OCI-LY1 (cell line): ENCODE results near the gene UBTD1.

Experiments
- H2AFZ ChIP-seq: fragments of 200-600 bp; sonication (generic), shearing (Covaris generic); 2 replicates; pipeline ENCODE4 v1.6.0; 2014; ENCODE audit warnings: antibody characterized with exemption, mild to moderate bottlenecking, low read length
- H3F3A ChIP-seq: fragments of 200-600 bp; sonication (generic), shearing (Covaris generic); 2 replicates; pipeline ENCODE4 v1.6.0; 2014; ENCODE audit warnings: mild to moderate bottlenecking, antibody characterized with exemption, low read length, moderate library complexity; ENCODE audit not compliant: insufficient read depth
- H3K27ac ChIP-seq: fragments of 200-600 bp; sonication (generic); 2 replicates; pipeline ENCODE4 v1.5.1; 2014; ENCODE audit warnings: low read length, mixed run types, mild to moderate bottlenecking, low read depth; ENCODE audit not compliant: poor library complexity, severe bottlenecking
- H3K27me3 ChIP-seq: fragments of 200-600 bp; sonication (generic); 2 replicates; pipeline ENCODE4 v1.6.0; 2014; ENCODE audit warnings: antibody characterized with exemption, mild to moderate bottlenecking, low read length, moderate library complexity; ENCODE audit not compliant: insufficient read depth
- H3K36me3 ChIP-seq: fragments of 200-600 bp; sonication (generic); 2 replicates; pipeline ENCODE4 v1.6.1; 2014; ENCODE audit warnings: mild to moderate bottlenecking, antibody characterized with exemption, low read length, moderate library complexity, mixed read lengths; ENCODE audit not compliant: insufficient read depth
- H3K4me1 ChIP-seq: fragments of 200-600 bp; sonication (generic); 2 replicates; pipeline ENCODE4 v1.5.1; 2014; ENCODE audit warnings: mild to moderate bottlenecking, low read length, moderate library complexity; ENCODE audit not compliant: insufficient read depth, severe bottlenecking
- H3K4me2 ChIP-seq: fragments of 200-600 bp; sonication (generic), shearing (Covaris generic); 2 replicates; pipeline ENCODE4 v1.6.1; 2014; ENCODE audit warnings: low read length
- H3K4me3 ChIP-seq: fragments of 200-600 bp; sonication (generic); 2 replicates; pipeline ENCODE4 v1.5.1; 2014; ENCODE audit warnings: low read length, low read depth, mild to moderate bottlenecking, mixed read lengths; ENCODE audit not compliant: poor library complexity, severe bottlenecking
- H3K79me2 ChIP-seq: fragments of 200-600 bp; shearing (Covaris generic); 2 replicates; pipeline ENCODE4 v1.6.1; 2016; ENCODE audit warnings: mixed run types, low read length, mixed read lengths; ENCODE audit not compliant: insufficient read depth
- H3K9ac ChIP-seq: fragments of 200-600 bp; sonication (generic), shearing (Covaris generic); 2 replicates; pipeline ENCODE4 v1.6.1; 2014; ENCODE audit warnings: mild to moderate bottlenecking, low read length, mixed read lengths
- H3K9me2 ChIP-seq: fragments of 200-600 bp; sonication (generic), shearing (Covaris generic); 2 replicates; pipeline ENCODE4 v1.6.1; 2014; ENCODE audit warnings: low read depth, mild to moderate bottlenecking, low read length, mixed read lengths
- H3K9me3 ChIP-seq: fragments of 200-600 bp; shearing (Covaris generic); 2 replicates; pipeline ENCODE4 v1.6.1; 2014; ENCODE audit warnings: low read length, mixed read lengths
- H4K20me1 ChIP-seq: fragments of 200-600 bp; sonication (generic), shearing (Covaris generic); 2 replicates; pipeline ENCODE4 v1.6.0; 2016; ENCODE audit warnings: mild to moderate bottlenecking, low read length; ENCODE audit not compliant: insufficient read depth
- EZH2 ChIP-seq: fragments of 200-600 bp; sonication (generic), shearing (Covaris generic); IDR thresholded peaks from 2 replicates; pipeline ENCODE4 v1.8.0; 2017; ENCODE audit warnings: borderline replicate concordance, mixed run types, mild to moderate bottlenecking, antibody characterized with exemption, low read length, moderate library complexity, mixed read lengths
- TF ChIP-seq, protein P1 (sequence below): fragments of 200-600 bp; sonication (generic), shearing (Covaris generic); IDR thresholded peaks from 2 replicates; pipeline ENCODE4 v1.5.1; 2017; ENCODE audit warnings: mild to moderate bottlenecking, antibody characterized with exemption, low read length, moderate library complexity, mixed read lengths

The UBTD1 gene

DNA sequence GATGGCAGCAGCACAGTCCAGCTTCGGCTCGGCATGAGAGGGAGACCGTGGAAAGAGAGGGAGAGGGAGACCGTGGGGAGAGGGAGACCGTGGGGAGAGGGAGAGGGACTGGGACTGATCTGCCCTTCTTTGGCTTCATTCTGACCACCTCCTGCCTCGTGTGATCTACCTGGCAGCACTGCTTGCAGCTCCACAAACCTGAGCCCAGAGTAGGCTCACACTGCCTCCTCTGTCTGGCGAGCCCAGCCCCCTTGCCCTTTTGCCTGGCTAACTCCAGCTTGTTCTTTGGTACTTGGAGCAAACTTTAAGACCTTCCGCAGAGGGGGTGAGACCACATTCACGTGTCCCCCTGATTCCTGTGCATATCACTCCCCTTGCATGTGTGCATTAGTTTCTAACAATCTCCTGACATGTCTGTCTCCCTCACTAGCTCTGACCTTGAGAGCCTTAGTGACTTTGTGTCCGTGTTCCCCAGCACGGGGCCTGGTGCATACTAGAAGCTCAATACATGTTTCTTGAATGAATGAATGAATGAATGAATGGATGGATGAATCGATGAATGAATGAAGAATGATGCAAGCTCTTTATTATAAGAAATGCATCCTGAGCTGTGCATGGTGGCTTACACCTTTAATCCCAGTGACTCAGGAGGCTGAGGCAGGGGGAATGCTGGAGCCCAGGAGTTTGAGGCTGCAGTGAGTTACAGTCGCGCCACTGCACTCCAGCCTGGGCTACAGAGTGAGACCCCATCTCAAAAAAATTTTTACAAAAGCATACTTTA is 31.2 kb downstream of the UBTD1 start:
- no peak overlapping the region for H3K9ac ChIP-seq
- H3K4me3 ChIP-seq = no peak overlapping the region
- H3K9me2 ChIP-seq = no peaks in the 10 kb centered on the region
- H3K27ac ChIP-seq = no peak overlapping the region
- no peaks in the 10 kb centered on the region for H3F3A ChIP-seq
- H3K9me3 ChIP-seq = no peaks in the 10 kb centered on the region
- H3K79me2 ChIP-seq = no peaks in the 10 kb centered on the region
- H4K20me1 ChIP-seq = no peaks in the 10 kb centered on the region
- no peaks in the 10 kb centered on the region for H3K27me3 ChIP-seq
- H2AFZ ChIP-seq = no peak overlapping the region
- no peaks in the 10 kb centered on the region for H3K4me1 ChIP-seq
- no peaks in the 10 kb centered on the region for H3K36me3 ChIP-seq
- no peak overlapping the region for H3K4me2 ChIP-seq
- TF ChIP-seq EZH2 = no peak
- TF ChIP-seq, protein P1, sequence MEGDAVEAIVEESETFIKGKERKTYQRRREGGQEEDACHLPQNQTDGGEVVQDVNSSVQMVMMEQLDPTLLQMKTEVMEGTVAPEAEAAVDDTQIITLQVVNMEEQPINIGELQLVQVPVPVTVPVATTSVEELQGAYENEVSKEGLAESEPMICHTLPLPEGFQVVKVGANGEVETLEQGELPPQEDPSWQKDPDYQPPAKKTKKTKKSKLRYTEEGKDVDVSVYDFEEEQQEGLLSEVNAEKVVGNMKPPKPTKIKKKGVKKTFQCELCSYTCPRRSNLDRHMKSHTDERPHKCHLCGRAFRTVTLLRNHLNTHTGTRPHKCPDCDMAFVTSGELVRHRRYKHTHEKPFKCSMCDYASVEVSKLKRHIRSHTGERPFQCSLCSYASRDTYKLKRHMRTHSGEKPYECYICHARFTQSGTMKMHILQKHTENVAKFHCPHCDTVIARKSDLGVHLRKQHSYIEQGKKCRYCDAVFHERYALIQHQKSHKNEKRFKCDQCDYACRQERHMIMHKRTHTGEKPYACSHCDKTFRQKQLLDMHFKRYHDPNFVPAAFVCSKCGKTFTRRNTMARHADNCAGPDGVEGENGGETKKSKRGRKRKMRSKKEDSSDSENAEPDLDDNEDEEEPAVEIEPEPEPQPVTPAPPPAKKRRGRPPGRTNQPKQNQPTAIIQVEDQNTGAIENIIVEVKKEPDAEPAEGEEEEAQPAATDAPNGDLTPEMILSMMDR = no peak

DNA sequence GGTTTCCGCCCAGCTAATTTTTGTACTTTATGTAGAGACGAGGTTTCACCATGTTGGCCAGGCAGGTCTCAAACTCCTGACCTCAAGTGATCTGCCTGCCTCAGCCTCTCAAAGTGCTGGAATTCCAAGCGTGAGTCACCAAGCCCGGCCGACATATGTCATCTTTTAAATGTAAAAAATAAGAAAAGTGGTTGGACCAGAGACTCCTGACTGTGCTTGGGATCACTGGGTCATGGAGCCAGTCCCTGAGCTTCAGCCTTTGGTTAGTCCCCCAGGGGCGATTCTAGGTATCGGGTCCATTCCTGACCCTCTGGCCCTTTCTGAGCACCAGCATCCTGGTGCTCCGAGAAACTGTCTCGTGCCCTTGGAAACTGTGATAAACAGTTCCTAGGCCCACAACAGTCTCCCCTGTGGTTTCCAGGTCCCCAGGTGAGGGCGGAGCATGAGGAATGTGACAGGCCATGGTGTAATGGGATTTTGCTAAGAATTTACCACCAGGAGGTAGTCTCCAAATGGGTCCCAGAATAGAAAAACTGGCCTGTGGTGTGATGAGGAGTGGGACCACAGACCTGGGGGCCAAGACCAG is 32.8 kb downstream of the UBTD1 start:
- Histone ChIP-seq H3K9me2 (no peaks in the 10 kb centered on the region), H4K20me1 (no peaks in the 10 kb centered on the region), H3K4me2 (no peak overlapping the region), H3K36me3 (no peaks in the 10 kb centered on the region), H3K4me1 (no peaks in the 10 kb centered on the region), H3F3A (no peaks in the 10 kb centered on the region), H3K27ac (no peak overlapping the region), H3K9ac (no peak overlapping the region), H3K4me3 (no peak overlapping the region), H3K9me3 (no peaks in the 10 kb centered on the region), H3K27me3 (no peaks in the 10 kb centered on the region), H2AFZ (no peak overlapping the region), H3K79me2 (no peaks in the 10 kb centered on the region)
- no peak for TF ChIP-seq EZH2
- TF ChIP-seq, protein P1 = no peak

DNA sequence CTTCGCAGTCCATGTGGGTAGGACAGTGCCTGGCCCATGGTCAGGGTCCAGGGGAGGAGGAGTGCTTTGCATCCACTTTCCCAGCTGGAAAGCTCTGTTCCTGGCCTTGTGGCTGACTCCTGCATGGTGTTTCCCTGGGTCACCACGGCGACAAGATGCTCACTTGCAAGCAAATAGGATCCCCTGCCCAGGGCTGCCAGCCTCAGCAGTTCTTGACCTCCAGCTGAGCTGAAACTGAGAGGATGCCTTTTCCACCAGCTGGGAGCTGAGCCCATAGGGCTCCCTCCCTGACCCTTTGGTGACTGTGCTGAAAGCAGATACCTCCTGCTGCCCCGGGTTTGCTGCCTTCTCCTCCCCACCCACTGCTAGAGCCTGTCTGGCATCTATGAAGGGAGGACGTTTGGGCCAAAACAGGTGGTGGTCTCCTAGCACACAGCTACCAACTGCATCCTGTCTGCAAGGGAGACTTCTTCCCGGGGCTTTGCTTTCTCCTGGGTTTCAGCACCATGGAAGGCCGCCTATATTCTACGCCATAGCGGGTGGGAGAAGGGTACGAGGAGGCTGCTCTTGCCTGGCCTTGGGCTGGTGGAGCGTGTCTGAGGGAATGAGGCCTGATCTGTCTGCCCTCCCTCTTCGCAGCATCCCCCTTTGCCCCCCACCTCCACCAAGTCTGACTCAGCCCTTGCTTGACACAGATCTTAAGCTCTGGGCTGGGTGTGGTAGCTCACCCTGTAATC is 34.4 kb downstream of the UBTD1 start:
- no peaks in the 10 kb centered on the region for H3K27me3 ChIP-seq
- no peaks in the 10 kb centered on the region for H3K36me3 ChIP-seq
- no peak overlapping the region for H3K9ac ChIP-seq
- H3K79me2 ChIP-seq = no peaks in the 10 kb centered on the region
- no peak overlapping the region for H3K27ac ChIP-seq
- no peak overlapping the region for H3K4me2 ChIP-seq
- no peaks in the 10 kb centered on the region for H3K9me2 ChIP-seq
- TF ChIP-seq, protein P1 = no peak
- TF ChIP-seq EZH2 = no peak
- no peaks in the 10 kb centered on the region for H3K9me3 ChIP-seq
- no peaks in the 10 kb centered on the region for H3F3A ChIP-seq
- H3K4me1 ChIP-seq = no peaks in the 10 kb centered on the region
- no peak overlapping the region for H3K4me3 ChIP-seq
- no peaks in the 10 kb centered on the region for H4K20me1 ChIP-seq
- no peak overlapping the region for H2AFZ ChIP-seq
